ENCODE data around the gene XKR8.
A peak's percentile ranks its signal among the peaks of the same experiment; 100 is the strongest.

XKR8 gene

DNA sequence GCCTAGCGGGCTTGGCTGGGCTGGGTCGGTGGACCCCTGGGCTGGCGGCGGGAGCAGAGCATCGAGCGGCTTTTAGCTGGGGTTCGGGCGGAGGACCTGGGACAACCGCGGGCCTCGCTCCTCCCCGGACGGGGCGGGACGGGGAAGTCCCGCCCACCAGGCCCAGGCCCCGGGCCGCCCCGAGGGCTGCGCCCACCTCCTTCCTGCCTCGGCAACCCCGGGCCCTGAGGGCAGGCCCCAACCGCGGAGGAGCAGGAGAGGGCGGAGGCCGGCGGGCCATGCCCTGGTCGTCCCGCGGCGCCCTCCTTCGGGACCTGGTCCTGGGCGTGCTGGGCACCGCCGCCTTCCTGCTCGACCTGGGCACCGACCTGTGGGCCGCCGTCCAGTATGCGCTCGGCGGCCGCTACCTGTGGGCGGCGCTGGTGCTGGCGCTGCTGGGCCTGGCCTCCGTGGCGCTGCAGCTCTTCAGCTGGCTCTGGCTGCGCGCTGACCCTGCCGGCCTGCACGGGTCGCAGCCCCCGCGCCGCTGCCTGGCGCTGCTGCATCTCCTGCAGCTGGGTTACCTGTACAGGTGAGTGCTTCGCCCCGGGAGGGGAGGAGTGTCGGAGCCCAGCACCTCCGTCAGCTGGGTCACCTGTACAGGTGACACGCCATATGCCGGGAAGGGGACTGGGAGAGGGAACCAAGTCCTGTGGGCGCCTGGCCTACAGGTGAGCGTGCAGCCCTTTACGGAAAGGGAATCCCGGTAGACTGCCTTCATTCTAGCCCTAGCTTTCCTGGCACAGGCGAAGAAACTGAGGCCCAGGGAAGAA, at the start of gene XKR8:
TSS of gene XKR8 (plus strand) at position 182 of the 812 bp plus-strand sequence. CDS start at position 279, 97 bp downstream.
- peak in 1 of 2 experiments; percentile 27 for DNase-seq

- DNase-seq = no peak
Measured at GRCh38 chr1:27912429-27912828, 47.3 kb upstream of the XKR8 start.

- DNase-seq = no peak
Measured at GRCh38 chr1:27915082-27915575, 44.6 kb upstream of the XKR8 start.

DNA sequence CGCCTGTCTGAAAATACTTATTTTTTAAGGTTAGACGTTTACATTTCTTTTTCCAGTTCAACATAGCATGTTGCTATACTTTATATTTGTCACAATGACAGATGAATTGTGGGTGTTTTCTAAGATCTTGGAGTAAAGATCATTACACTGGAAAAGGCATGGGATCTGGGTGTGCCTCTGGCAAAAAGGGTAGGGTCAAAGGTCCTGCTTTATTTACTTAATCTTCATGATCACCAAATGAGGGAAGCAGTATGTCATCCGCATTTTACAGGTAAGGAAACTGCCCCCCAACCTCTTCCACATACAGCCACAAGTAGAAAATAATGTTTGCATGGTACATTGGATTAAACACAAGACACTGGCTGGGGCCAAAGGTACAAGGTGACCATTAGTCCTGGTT, 37.5 kb upstream of the XKR8 start:
- no peak for DNase-seq

DNA sequence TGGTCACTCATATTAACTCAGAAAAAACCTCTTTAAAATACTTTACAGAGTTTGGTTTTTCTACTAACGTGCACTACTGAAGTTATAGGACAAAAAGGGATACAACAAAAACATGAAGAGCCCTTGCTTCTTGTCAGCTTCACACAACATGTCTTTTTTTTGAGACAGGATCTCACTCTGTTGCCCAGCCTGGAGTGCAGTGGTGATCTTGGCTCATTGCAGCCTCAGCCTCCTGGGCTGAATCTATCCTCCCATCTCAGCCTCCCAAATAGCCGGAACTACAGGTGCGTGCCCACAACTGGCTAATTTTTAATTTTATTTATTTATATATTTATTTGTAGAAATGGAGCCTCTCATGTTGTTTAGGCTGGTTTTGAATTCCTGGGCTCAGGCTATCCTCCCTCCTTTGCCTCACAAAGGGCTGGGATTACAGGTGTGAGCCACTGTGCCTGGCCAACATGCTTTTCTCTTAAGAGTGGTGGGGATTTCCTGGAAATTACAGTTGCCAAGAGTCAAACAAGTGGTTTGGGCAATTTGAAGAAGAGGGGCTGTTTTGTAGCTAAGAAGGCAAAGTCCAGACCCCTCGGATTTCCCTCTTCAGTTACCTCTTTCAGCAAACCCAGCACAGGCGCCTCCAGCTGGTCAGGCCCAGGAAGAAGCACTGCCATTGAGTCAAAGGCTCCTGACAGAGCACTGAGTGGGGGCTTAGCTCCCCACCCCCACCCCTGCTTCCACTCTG, 31.4 kb upstream of the XKR8 start:
- DNase-seq = no peak

- DNase-seq = no peak
Measured at GRCh38 chr1:27931184-27931583, 28.6 kb upstream of the XKR8 start.

GRCh38 chr1:27931759-27932158, 28.0 kb upstream of the XKR8 start:
- DNase-seq = peak in 1 of 2 experiments; percentile 9

DNA sequence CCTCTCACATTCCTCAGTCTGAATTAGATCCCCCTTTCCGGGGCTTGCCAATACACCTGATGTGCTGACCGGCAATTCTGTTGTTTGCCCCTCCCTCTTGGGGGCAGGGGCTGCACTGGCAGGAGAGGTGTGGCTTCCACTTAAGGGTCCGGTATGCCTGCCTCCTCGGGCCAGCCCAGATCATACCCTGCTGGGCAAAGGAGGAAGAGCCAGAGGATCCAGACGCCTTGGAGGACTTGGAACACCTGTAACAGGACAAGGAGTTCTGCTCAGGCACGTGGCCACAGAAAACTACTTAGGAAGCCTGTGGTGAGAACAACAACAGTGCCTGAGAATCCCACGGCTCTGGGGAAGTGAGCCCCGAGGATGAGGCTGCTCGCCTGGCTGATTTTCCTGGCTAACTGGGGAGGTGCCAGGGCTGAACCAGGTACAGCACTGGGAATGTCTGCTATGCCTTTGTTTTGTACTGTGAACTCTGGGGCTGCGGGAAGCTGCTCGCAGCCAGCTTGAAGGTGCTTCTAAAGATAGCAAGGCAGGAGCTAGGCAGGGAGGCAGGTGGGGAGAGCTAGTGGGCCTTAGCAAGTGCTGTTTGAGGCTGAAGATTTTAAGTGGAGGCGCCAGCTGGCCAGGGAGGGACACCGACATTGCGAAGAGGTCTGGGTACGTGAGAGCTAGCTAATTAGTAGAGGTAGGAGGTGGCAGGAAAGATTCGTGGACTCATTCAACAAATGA, 24.8 kb upstream of the XKR8 start, which contains the start of gene SMPDL3B:
TSS of gene SMPDL3B (plus strand) at position 183 of the 732 bp plus-strand sequence. CDS start at position 367, 184 bp downstream.
- DNase-seq = peak in 1 of 2 experiments; percentile 30

DNA sequence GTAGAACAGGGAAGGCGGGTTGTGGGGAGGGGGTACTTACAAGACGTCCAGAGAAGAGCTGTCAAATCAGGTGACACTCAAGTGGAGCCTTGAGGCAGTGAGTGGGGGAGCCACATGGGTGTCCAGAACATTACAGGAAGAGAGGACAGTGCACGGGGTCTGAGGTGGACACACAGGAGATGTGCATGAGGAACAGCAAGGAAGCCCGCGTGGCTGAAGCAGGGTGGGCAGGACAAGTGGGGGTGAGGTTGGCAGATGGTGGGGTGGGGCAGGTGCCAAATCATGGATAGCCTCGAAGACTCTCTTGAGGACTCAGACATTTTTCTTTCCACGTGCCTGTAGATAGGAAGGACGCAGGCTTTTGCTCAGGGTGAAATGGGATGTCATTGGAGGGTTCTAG, 24.1 kb upstream of the XKR8 start:
- peak in 1 of 2 experiments; percentile 16 for DNase-seq

GRCh38 chr1:27936370-27936769, 23.4 kb upstream of the XKR8 start:
- no peak for DNase-seq

DNA sequence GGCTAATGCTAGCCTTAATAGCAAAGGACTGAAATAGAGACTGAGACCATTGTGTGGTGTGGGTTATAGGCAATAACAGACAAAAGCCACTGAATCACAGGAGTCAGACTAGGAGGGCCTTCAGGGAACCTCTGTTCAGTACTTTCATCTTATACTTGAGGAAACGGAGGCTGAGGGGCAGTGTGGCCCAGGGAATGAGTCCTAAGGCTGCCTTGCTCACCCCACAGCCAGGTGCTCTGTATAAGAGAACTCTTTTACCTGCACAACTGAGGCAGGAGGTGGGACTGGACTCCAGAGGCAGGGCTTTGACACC, 22.3 kb upstream of the XKR8 start:
- no peak for DNase-seq

- no peak for DNase-seq
Measured at GRCh38 chr1:27938488-27938887, 21.3 kb upstream of the XKR8 start.

- DNase-seq = peak in 1 of 2 experiments; percentile 50
Measured at GRCh38 chr1:27940297-27940696, 19.5 kb upstream of the XKR8 start.

DNA sequence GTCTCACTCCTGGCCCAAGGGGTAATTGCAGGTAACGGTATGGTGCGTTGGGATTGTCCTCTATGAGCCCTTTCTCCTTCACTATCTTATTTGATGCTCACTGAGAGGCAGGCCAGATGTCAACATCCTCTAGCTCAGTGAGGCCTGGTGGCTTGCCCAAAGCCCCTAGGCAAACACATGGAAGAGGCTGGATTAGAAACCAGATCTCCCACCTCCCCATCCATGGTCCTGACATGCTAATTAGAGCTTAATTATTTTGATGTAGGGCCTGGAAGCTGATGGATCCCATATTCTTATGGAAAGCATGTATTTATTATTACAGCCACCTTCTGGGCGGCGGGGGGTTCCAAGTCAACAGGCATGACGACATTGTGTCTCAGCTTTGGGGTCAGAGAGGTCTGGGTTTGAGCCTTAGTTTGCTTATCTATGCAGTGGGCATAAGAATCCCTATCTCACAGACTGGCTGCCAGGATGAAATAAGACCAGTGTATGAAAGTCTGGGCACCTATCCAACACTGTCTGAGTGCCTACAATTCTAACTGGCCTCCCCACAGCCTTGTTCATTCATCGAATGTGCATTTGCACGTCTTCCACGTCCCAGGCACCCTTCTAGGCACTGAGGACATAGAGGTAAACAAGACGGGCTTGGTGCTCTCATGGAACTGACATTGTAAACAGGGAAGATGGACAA, 18.8 kb upstream of the XKR8 start:
- no peak for DNase-seq

- no peak for DNase-seq
Measured at GRCh38 chr1:27941671-27942540, 17.9 kb upstream of the XKR8 start.

- DNase-seq = no peak
Measured at GRCh38 chr1:27945020-27945419, 14.8 kb upstream of the XKR8 start.

DNA sequence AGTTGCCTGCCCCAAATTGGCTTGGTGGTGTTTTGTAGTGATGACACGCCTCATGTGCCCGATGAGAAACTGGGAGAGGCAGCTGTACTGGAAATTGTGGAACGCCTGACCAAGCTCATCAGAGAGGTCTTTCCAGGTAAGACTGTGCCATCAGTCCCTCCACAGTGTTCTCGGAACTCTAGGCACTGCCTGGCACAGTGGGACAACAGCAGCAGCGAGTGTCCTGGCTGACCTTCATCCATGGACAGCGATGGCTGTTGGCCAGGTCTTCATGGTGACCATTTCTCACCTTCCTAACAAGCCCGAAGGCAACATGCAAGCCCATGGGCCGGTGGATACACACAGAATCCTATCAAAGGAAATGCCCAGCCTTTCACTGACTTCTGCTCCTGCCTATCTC, 10.7 kb upstream of the XKR8 start:
- DNase-seq = no peak

GRCh38 chr1:27951396-27951795, 8.4 kb upstream of the XKR8 start:
- DNase-seq = no peak

DNA sequence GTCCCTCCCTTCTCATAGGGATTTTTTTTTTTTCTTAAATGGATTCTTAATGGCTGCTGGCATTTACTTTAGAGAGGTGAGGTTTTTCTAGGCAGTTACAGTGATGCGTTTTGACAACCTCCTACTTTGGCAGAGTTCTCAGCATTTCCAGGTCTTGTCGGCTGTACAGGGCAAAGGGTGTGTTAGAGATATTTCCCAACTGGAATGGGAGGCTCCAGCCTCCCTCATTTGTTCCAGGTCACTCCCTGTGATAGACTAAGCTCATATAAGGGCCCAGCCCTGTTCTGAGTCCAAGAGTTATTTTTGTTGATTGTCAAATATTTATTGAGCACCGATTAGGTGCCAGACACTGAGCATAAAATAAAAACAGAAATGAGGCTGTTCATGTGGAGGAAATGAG, 7.6 kb upstream of the XKR8 start:
- no peak for DNase-seq

DNA sequence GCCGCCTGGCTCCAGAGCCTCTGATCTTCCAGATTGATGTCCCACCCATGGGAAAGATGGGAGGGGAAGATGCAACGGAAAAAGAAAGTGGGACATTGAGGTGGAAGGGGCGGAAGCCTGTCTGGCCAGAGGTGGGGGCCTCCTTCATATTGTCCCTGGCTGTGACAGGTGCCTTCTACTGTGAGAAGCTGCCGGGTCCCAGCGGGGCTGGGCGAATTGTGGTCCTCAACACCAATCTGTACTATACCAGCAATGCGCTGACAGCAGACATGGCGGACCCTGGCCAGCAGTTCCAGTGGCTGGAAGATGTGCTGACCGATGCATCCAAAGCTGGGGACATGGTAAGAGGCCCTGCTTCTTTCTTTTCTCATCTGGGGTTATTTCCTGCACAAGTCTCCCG, 5.6 kb upstream of the XKR8 start:
- DNase-seq = no peak

DNA sequence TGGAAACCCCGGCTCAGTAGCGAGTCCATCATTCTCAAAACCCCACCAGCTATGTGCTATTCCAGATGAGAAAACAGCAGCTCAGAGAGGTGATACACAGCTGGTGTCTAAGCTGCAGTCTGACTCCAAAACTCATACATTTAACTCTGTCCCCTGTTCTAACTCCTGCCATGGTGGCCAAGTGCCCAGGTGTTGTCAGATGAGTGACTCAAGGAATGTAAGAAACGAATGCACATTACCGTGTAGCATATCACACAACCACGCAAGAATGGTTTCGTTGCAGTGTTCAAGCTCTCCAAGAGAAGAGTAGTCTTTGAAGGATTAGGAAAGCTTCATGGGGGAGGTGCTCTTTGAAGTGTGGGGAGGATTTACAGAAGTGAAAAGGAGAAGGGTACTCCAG, 4.7 kb upstream of the XKR8 start:
- no peak for DNase-seq

- no peak for DNase-seq
Measured at GRCh38 chr1:27956761-27957160, 3.0 kb upstream of the XKR8 start.
